HG03159 (cell line): ENCODE measurements around the gene NT5M.
"Not testable (repeated sequence)": the region's sequence is repeated elsewhere in the genome, so short reads cannot be mapped to it uniquely, and the experiment has no call there.

Source experiments
- ATAC-seq: cut with Tn5 transposase; IDR thresholded peaks from one replicate; pipeline ENCODE4 v1.9.1; 2021; ENCODE audit warnings: mild to moderate bottlenecking, moderate library complexity; ENCODE audit not compliant: unreplicated experiment

Gene NT5M

GRCh38 chr17:17366941-17367875 is 64.0 kb downstream of the NT5M start:
- ATAC-seq, result no peak

GRCh38 chr17:17367931-17368330 is 64.8 kb downstream of the NT5M start:
- ATAC-seq, result no peak

- no peak for ATAC-seq
These were observed 67.5 kb downstream of the NT5M start for GRCh38 chr17:17370711-17371110.

- ATAC-seq, result no peak
These were observed 69.8 kb downstream of the NT5M start for GRCh38 chr17:17372856-17373520.

- no peak for ATAC-seq
These were observed 72.7 kb downstream of the NT5M start for GRCh38 chr17:17375841-17376240.

GRCh38 chr17:17376362-17376761 is 73.2 kb downstream of the NT5M start:
- no peak for ATAC-seq

GRCh38 chr17:17377071-17377967 is 74.1 kb downstream of the NT5M start:
- ATAC-seq, result no peak

GRCh38 chr17:17379197-17379991 is 76.2 kb downstream of the NT5M start:
- ATAC-seq, result no peak

GRCh38 chr17:17380145-17380925 is 77.2 kb downstream of the NT5M start:
- ATAC-seq, result no peak

GRCh38 chr17:17381446-17382064 is 78.4 kb downstream of the NT5M start:
- ATAC-seq, result no peak

GRCh38 chr17:17382065-17382459 is 78.9 kb downstream of the NT5M start:
- ATAC-seq, result no peak

GRCh38 chr17:17382971-17383370 is 79.8 kb downstream of the NT5M start:
- no peak for ATAC-seq

GRCh38 chr17:17383431-17384290 is 80.5 kb downstream of the NT5M start:
- ATAC-seq, result not testable (repeated sequence)

GRCh38 chr17:17384291-17384615 is 81.1 kb downstream of the NT5M start:
- ATAC-seq, result no peak

- ATAC-seq, result no peak
These were observed 81.8 kb downstream of the NT5M start for GRCh38 chr17:17384961-17385360.

GRCh38 chr17:17385491-17385890 is 82.3 kb downstream of the NT5M start:
- ATAC-seq, result no peak

- ATAC-seq, result no peak
These were observed 83.1 kb downstream of the NT5M start for GRCh38 chr17:17386094-17386800.

GRCh38 chr17:17387017-17387497 is 83.9 kb downstream of the NT5M start:
- no peak for ATAC-seq
